Adrenal gland (tissue), 5 donors: Measurements from ENCODE around the gene FBXL7.

Experiments used
- CTCF ChIP-seq, 6 experiments: fragments of 450-650 bp in 4 of 6; fragments of 200-600 bp in 2 of 6; sonication (generic) in 1 of 6; IDR thresholded peaks; 1 replicate in 5 of 6; 2 replicates in 1 of 6; pipeline versions ENCODE4 v1.5.1 to v1.8.0; 2016 to 2021; ENCODE audit warnings: antibody characterized with exemption in 6 of 6, mild to moderate bottlenecking in 2 of 6, moderate library complexity in 1 of 6
- POLR2A ChIP-seq, 2 donors: fragments of 450-650 bp; IDR thresholded peaks; one replicate each; pipeline ENCODE4 v1.6.1; 2017; ENCODE audit warnings: antibody characterized with exemption in 2 of 2, mild to moderate bottlenecking in 2 of 2, moderate library complexity in 1 of 2
- donor health status: DM: no; HTN: no; CAD: no.

- TF ChIP-seq CTCF (IDR thresholded peaks at IDR 0.05) (no peak), POLR2A (IDR thresholded peaks at IDR 0.05) (no peak)
Observed at GRCh38 chr5:15737036-15737821, 237.2 kb downstream of the FBXL7 start.
